Colonic mucosa (tissue), 4 donors: Measurements from ENCODE around the gene AGO1. TPM values are rescaled to one million over a fixed set of nuclear protein-coding genes. Genes with fewer than 3 reads are reported as not detected.
"Not testable (repeated sequence)": the region's sequence is repeated elsewhere in the genome, so short reads cannot be mapped to it uniquely, and the experiment has no call there.

Experiments
- DNase-seq: peaks from one replicate; pipeline ENCODE4 v3.0.0-alpha.2; 2020
- H3K27ac ChIP-seq: fragments of 200-600 bp; one replicate; pipeline ENCODE4 v1.8.0; 2021
- H3K27me3 ChIP-seq: fragments of 200-600 bp; one replicate; pipeline ENCODE4 v1.8.0; 2021
- H3K36me3 ChIP-seq: fragments of 200-600 bp; one replicate; pipeline ENCODE4 v1.8.0; 2021
- H3K4me1 ChIP-seq: fragments of 200-600 bp; one replicate; pipeline ENCODE4 v1.8.0; 2021; ENCODE audit warnings: mild to moderate bottlenecking
- H3K4me3 ChIP-seq: fragments of 200-600 bp; one replicate; pipeline ENCODE4 v1.8.0; 2021
- H3K9ac ChIP-seq, 2 donors: one replicate each; pipeline ENCODE4 v1.7.0; 2013; ENCODE audit warnings: control low read depth in 2 of 2, low read depth in 2 of 2, low read length in 2 of 2
- H3K9me3 ChIP-seq: fragments of 200-600 bp; one replicate; pipeline ENCODE4 v1.8.0; 2021
- intact Hi-C: fragments of 100-400 bp; cut with DNase I; formaldehyde crosslinking; loops from one replicate; pipeline ENCODE4 v1.14.1; 2022
- total RNA-seq, 2 donors: library from RNA; stranded (reverse); fragmentation: NEBNext Ultra II Directional in 1 of 2; extraction: Animal tissue kit (Norgen Biotek cat#: 25700) in 1 of 2; gene quantifications; one replicate each; pipeline ENCODE4 v1.2.1, GENCODE V29; 2021
- TF ChIP-seq, protein P1 (sequence below): fragments of 200-600 bp; IDR thresholded peaks from one replicate; pipeline ENCODE4 v1.8.0; 2022; ENCODE audit warnings: antibody characterized with exemption, mild to moderate bottlenecking
- donor health status: healthy.
- donor health status: DM: no; HTN: no; CAD: no.
- donor health status: DM: no; HTN: no; CAD: no.

The AGO1 gene
- total RNA-seq, 2 donors from 2014 or later: 24.2 to 27.7 TPM

DNA sequence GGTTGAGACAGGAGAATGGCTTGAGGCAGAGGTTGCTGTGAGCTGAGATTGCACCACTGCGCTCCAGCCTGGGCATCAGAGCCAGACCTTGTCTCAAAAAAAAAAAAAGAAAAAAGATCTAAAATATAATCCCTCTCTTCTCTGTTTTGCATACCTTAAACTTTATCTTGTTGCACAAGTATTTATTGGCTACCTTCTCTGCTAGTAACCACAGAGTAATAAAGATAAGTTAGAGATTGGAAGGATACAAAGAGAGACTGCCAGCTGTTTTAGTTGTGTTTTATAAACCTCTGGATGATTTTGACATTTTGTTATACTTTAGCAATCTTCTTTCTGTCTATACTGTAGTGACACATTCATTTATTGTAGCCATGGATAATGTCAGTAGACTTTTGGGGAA is 75.5 kb downstream of the AGO1 start:
- Histone ChIP-seq H3K27ac (no peak overlapping the region), H3K9me3 (no peaks in the 10 kb centered on the region), H3K4me3 (no peak overlapping the region), H3K9ac (no peak overlapping the region), H3K4me1 (no peaks in the 10 kb centered on the region), H3K36me3 (no peaks in the 10 kb centered on the region), H3K27me3 (no peaks in the 10 kb centered on the region)
- DNase-seq: no peak
- TF ChIP-seq, protein P1, sequence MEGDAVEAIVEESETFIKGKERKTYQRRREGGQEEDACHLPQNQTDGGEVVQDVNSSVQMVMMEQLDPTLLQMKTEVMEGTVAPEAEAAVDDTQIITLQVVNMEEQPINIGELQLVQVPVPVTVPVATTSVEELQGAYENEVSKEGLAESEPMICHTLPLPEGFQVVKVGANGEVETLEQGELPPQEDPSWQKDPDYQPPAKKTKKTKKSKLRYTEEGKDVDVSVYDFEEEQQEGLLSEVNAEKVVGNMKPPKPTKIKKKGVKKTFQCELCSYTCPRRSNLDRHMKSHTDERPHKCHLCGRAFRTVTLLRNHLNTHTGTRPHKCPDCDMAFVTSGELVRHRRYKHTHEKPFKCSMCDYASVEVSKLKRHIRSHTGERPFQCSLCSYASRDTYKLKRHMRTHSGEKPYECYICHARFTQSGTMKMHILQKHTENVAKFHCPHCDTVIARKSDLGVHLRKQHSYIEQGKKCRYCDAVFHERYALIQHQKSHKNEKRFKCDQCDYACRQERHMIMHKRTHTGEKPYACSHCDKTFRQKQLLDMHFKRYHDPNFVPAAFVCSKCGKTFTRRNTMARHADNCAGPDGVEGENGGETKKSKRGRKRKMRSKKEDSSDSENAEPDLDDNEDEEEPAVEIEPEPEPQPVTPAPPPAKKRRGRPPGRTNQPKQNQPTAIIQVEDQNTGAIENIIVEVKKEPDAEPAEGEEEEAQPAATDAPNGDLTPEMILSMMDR: no peak
- intact Hi-C loops: no loop called here

DNA sequence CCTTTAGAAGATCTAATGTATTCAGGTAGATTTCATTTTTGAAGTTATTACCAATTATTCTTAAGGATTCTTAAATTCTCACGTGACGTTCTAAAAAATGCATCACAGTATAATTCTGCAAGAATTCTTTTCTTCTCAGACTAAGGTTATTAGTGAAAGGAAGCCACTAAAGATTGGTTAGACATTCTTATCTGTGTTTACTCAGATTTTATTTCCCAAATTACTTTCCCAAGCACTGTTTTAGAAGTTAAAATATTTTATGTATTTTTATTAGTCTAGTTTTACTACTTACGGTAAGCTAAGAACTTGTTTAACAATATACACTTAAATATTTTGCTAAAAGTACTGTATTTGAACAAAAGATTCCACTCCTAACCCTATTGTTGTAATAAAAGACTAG is 76.3 kb downstream of the AGO1 start:
- Histone ChIP-seq H3K9ac (no peak overlapping the region), H3K4me3 (no peak overlapping the region), H3K9me3 (no peaks in the 10 kb centered on the region), H3K36me3 (no peaks in the 10 kb centered on the region), H3K4me1 (no peaks in the 10 kb centered on the region), H3K27me3 (no peaks in the 10 kb centered on the region), H3K27ac (no peak overlapping the region)
- intact Hi-C loops: no loop called here
- DNase-seq: no peak
- TF ChIP-seq, protein P1: no peak

DNA sequence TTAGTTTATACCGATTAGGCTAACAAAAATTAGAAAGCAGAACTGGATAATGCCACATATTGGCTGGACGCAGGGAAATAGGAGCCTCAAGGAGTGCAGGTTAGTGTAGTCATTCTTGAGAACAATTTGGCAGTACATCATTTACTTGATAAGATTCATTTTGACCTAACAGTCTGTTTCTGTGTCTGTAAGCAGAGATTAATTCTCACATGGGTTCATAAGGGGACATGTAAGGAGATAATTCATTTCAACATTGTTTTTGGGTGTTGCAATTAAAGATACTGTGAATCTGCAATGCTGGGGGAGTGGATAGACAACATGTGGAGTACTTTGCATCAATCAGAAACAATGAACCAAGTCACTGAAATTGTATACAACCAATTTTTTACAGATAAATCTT is 79.9 kb downstream of the AGO1 start:
- TF ChIP-seq, protein P1: no peak

DNA sequence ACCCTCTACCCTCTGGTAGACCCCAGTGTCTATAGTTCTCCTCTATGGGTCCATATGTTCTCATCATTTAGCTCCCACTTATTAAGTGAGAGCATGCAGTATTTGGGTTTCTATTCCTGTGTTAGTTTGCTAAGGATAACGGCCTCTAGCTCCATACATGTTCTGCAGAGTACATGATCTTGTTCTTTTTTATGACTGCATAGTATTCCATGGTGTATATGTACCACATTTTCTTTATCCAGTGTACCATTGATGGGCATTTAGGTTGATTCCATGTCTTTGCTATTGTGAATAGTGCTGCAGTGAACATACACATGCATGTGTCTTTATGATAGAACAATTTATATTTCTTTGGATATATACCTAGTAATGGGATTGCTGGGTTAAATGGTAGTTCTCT is 81.3 kb downstream of the AGO1 start:
- H3K36me3 ChIP-seq, H3K4me1 ChIP-seq, intact Hi-C loops, DNase-seq, H3K4me3 ChIP-seq, H3K27me3 ChIP-seq, H3K9ac ChIP-seq, H3K27ac ChIP-seq, H3K9me3 ChIP-seq: not testable (repeated sequence)

More for the DNA sequence above, 79.9 kb downstream of the AGO1 start:
- Histone ChIP-seq H3K27ac (no peak overlapping the region), H3K36me3 (no peaks in the 10 kb centered on the region), H3K4me1 (no peaks in the 10 kb centered on the region), H3K27me3 (no peaks in the 10 kb centered on the region), H3K9me3 (no peaks in the 10 kb centered on the region), H3K9ac (no peak overlapping the region), H3K4me3 (no peak overlapping the region)
- no peak for DNase-seq
- intact Hi-C loops: no loop called here

DNA sequence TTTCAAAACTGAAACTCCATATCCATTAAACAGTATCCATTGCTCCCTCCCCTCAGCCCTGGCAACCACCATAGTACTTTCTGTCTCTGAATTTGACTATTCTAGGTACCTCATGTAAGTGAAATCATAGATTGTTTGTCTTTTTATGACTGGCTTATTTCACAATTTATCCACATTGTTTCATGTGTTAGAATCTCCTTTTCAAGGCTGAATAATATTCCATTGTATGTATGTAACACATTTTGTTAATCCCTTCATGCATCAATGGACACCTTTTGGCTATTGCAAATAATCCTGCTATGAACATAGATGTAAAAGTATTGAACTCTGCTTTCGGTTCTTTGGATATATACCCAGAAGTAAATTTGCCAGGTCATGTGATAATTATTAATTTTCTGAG is 85.4 kb downstream of the AGO1 start:
- no peaks in the 10 kb centered on the region for H3K4me1 ChIP-seq
- no peak for DNase-seq
- no peaks in the 10 kb centered on the region for H3K36me3 ChIP-seq
- TF ChIP-seq, protein P1: no peak
- H3K4me3 ChIP-seq: no peak overlapping the region
- intact Hi-C loops: no loop called here
- no peaks in the 10 kb centered on the region for H3K27me3 ChIP-seq
- no peaks in the 10 kb centered on the region for H3K9me3 ChIP-seq
- H3K27ac ChIP-seq: no peak overlapping the region
- H3K9ac ChIP-seq: no peak overlapping the region

DNA sequence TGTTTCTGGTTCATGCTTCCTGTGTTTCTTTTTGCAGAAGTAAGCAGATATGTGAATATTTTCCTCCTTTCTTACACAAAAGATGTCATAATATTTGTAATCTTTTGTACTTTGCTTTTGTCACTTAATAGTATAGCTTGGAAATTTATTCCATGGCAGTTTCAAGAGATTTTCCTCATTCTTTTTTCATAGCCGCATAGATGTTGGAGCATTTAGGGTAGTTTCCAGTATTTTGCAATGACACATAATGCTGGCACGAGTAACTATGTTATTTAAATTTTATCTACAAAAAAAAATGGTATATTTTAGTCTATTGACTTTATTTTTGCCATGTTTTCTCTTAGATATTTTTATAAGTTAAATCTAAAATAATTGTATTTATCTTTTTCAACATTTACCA is 88.6 kb downstream of the AGO1 start:
- Histone ChIP-seq H3K4me3 (no peak overlapping the region), H3K27ac (no peak overlapping the region), H3K36me3 (no peaks in the 10 kb centered on the region), H3K27me3 (no peaks in the 10 kb centered on the region), H3K9ac (no peak overlapping the region), H3K9me3 (no peaks in the 10 kb centered on the region), H3K4me1 (no peaks in the 10 kb centered on the region)
- TF ChIP-seq, protein P1: no peak
- DNase-seq: no peak
- intact Hi-C loops: no loop called here

DNA sequence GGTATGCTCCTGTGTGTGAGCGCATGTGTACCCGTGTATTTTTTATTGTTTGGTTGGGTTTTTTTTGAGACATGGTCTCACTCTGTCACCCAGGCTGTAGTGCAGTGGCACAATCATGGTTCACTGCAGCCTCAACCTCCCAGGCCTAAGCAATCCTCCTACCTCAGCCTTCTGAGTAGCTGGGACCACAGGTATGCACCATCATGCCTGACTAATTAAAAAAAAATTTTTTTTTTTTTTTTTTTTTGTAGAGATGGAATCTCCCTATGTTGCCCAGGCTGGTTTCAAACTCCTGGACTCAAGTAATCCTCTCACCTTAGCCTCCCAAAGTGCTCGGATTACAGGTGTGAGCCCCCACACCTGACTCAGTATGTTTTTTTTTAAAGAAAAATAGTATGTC is 89.6 kb downstream of the AGO1 start:
- H3K27me3 ChIP-seq, H3K4me3 ChIP-seq, H3K9me3 ChIP-seq, H3K27ac ChIP-seq, H3K36me3 ChIP-seq, H3K9ac ChIP-seq, intact Hi-C loops, H3K4me1 ChIP-seq, DNase-seq: not testable (repeated sequence)
